OCI-M1 (cell line): ENCODE measurements around the gene CHRNG.

Experiments
- DNase-seq: peaks from one replicate; lab custom pipeline; 2025; lab: John Stamatoyannopoulos, UW

CHRNG gene

GRCh38 chr2:232539298-232540231 is at the start of gene CHRNG:
TSS of gene CHRNG (plus strand) at chr2:232539692. CDS start at chr2:232539748, 56 bp downstream.
- DNase-seq, result no peak

GRCh38 chr2:232490221-232491138 is 49.0 kb upstream of the CHRNG start:
- DNase-seq, result no peak

- DNase-seq, result no peak
Measured at GRCh38 chr2:232491139-232491780, 48.2 kb upstream of the CHRNG start.

GRCh38 chr2:232492236-232492848 is 47.1 kb upstream of the CHRNG start:
- no peak for DNase-seq

- no peak for DNase-seq
Measured at GRCh38 chr2:232492963-232493700, 46.4 kb upstream of the CHRNG start.

- DNase-seq, result no peak
Measured at GRCh38 chr2:232493701-232494474, 45.6 kb upstream of the CHRNG start.

- DNase-seq, result no peak
Measured at GRCh38 chr2:232494542-232494941, 45.0 kb upstream of the CHRNG start.

GRCh38 chr2:232495292-232495691 is 44.2 kb upstream of the CHRNG start:
- no peak for DNase-seq

GRCh38 chr2:232496501-232497270 is 42.8 kb upstream of the CHRNG start:
- no peak for DNase-seq

- DNase-seq, result no peak
Measured at GRCh38 chr2:232497348-232497747, 42.1 kb upstream of the CHRNG start.

- DNase-seq, result no peak
Measured at GRCh38 chr2:232498452-232498851, 41.0 kb upstream of the CHRNG start.

GRCh38 chr2:232501331-232501771 is 38.1 kb upstream of the CHRNG start:
- no peak for DNase-seq

GRCh38 chr2:232501794-232502390 is 37.6 kb upstream of the CHRNG start:
- DNase-seq, result no peak

- no peak for DNase-seq
Measured at GRCh38 chr2:232502511-232502910, 37.0 kb upstream of the CHRNG start.

GRCh38 chr2:232502911-232503808 is 36.3 kb upstream of the CHRNG start:
- DNase-seq, result no peak

- DNase-seq, result no peak
Measured at GRCh38 chr2:232503809-232504323, 35.6 kb upstream of the CHRNG start.

- no peak for DNase-seq
Measured at GRCh38 chr2:232504438-232504837, 35.1 kb upstream of the CHRNG start.

- DNase-seq, result no peak
Measured at GRCh38 chr2:232505856-232506255, 33.6 kb upstream of the CHRNG start.
